NCI-H526 (cell line): ENCODE data around the gene SAMM50.

Experiments used
- DNase-seq, 2 experiments: peaks; one replicate each; lab custom pipeline; 2025; lab: John Stamatoyannopoulos, UW

The SAMM50 gene

DNA sequence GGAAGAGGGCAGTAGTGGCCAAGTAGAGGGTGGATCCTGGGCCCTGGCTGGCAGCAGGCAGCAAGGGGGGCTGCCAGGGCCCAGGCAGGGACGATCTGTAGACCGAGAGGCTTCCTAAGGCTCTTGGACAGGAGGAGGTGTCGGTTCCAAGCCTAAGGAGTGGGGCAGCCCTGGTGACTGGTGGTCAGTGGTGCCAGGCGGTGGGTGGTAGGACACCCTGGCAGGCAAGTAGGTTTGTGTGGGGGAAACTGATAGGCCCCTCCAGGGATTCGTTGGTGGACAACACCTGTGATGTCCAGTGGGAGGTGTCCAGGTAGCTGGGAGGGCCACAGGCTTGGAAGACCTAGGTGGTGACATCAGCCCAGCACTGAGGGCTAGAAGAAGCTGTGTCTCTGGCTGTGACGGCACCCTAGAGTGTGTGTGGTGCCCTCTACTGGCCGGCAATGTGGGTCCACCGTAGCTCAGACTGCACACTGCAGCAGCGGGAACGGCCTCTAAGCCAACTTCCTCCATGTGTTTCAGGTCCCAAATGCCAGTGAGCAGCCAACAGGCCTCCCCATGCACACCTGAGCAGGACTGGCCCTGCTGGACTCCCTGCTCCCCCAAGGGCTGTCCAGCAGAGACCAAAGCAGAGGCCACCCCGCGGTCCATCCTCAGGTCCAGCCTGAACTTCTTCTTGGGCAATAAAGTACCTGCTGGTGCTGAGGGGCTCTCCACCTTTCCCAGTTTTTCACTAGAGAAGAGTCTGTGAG lies 9.4 kb upstream of the SAMM50 start:
- peak in 1 of 2 experiments; percentile 74 for DNase-seq

DNA sequence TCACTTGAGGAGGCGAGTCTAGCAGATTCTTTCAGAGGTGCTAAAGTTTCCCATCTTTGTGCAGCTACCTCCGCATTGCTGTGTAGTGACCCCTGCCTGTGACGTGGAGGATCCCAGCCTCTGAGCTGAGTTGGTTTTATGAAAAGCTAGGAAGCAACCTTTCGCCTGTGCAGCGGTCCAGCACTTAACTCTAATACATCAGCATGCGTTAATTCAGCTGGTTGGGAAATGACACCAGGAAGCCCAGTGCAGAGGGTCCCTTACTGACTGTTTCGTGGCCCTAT lies 8.9 kb upstream of the SAMM50 start:
- DNase-seq: no peak

DNA sequence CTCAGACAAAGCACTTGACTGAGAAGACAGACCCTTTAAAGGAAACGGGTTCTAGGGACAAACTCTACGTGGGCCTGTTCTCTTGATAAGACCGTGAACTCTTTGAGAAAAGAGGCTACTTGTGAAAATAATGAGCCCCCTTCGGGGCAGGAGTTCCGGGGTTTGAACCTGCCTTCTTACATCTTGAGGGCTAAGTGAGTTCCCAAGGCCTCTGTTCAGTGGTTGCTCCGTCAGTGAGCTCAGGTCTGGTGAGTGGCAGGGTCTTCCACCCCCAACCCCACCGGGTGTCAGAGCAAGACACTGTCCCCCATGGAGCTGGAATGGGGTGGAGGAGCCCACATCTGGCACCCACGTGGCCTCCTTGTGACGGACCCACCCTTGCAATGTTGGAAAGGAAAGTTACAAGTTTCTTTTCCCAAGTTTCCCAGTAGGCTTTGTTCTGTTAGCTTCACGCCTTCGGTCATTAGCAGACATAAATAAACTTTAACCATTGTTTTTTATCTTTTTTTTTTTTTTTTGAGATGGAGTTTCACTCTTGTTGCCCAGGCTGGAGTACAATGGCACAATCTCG lies 6.3 kb upstream of the SAMM50 start:
- no peak for DNase-seq

DNA sequence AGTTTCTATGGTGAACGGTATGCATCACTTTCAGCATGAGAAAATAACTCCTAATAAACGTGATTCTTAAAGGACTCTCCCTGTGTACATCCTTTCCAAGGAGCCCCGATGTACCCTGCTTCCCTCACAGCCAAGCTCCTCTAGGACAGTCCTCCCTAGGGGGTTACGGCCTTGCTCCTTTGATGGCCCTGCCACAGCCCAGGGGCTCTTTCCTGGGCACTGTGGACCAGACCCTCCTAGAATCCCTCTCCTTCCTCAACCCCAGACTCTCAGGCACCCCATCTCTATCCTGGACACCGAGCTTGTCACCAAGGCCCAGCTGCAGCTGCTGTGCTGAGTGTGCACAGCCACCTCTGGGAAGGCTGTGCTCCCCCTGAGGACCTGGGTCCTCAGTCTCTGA lies 3.9 kb upstream of the SAMM50 start:
- DNase-seq: no peak

DNA sequence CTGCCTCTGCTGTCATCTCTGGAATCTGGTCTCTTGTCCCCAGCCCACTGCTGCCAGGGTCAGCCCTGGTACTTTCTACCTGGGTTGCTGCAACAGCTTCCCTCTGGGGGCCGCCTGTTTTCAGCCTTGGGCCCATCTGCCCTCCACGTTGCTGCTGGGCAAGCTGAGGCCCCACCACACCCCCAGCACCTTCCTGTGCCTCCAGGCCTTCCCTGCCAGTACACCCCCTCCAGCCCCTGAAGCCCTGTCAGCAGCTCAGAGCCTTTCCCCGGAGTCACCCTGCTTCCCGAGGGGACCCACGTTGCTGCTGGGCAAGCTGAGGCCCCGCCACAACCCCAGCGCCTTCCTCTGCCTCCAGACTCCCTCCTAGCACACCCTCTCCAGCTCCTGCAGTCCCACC lies 3.3 kb upstream of the SAMM50 start:
- DNase-seq: no peak

DNA sequence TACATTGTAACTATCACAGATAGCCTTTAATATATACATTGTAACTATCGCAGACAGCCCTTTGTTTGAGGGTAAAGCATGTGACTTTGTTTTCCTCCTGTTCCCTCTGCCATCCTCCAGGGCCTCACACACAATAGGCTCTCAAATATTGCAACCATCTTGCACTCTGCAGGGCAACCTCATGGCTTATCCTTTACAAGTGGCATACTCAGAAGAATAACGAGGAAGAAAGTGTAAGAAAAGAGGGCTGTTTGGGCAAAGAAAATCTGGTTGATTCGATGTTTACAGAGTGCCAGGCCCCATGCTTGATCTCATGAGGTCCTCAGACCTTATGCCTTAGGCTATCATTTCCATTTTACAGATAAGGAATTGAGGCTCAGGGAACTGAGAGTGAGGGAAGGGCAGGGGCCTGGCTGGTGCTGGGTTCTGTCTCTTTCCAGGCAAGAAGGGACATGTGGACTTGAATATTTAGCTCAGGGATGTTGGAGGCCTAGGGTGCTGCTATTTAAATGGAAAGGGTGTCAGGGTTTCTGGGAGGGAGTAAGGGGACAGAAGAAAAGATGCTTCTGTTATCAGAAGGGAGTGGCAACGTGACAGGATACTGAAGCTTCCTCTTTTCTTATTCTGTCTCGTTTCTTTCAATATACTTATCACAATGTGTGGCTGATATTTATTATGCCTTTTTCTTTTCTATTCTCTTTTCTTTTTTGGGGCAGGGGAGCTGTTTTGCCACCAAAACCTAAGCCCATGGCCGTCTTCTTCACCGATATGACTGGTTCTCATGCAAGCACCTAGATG lies 1.1 kb upstream of the SAMM50 start:
- DNase-seq: no peak

DNA sequence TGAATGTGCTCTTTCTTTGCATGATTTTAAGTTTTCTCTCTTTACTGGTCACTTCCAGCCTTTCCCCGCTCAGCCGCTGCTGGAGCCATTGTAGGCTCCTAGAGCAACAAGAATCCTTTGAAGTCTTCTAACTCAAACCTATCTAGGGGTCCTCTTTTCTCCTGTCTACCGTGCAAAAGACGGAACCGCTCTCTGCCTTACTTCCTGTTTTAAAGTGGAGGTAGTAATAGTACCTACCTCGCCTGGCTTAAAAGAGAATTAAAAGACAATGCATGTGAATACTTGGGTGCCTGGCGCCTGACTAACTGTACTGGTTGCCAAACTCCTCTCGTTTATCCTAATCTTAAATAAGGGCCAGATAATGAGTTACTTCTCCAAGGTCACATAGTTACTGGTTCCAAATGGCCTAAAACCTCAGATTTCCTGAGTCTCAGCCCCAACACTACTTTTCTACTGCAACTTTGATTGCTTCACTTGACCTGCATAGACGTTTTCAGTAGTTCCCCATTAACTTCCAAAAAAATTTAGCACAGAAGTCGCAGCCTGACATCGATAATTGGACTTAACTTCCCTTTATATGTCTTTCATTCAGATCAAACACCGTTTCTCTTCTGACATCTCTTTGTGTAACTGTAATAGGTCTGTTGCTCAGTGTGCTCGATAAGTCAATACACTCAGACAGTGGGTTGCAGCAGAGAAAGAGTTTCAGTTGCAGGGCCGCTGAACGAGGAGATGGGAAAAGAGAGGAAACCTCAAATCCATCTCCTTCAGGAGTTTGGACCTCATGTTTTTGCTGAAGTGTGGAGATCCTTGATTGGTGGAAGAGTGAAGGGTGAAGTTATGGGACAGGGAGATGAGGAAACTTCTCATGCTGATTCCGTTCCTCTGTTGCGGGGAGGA lies 891 bp downstream of the SAMM50 start:
- no peak for DNase-seq

DNA sequence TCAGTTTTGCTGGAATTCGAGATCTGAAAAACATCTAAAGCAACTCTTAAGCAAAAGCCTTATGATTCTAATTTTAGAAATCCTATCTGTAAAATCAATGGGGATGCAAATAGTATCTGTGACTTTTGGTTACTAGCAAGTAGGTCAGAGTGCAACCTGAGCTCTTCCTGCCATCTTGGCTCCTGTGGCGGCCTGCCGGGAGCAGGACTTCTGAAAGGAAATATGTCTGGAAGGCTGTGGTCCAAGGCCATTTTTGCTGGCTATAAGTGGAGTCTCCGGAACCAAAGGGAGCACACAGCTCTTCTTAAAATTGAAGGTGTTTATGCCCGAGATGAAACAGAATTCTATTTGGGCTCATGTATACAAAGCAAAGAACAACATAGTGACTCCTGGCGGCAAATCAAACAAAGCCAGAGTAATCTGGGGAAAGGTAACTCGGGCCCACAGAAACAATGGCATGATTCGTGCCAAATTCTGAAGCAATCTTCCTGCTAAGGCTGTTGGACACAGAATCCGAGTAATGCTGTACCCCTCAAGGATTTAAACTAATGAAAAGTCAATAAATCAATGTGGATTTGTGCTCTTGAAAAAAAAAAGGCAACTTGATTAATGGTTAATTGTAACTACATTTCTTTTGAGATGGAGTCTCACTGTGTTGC lies 1.7 kb downstream of the SAMM50 start:
- DNase-seq: no peak

DNA sequence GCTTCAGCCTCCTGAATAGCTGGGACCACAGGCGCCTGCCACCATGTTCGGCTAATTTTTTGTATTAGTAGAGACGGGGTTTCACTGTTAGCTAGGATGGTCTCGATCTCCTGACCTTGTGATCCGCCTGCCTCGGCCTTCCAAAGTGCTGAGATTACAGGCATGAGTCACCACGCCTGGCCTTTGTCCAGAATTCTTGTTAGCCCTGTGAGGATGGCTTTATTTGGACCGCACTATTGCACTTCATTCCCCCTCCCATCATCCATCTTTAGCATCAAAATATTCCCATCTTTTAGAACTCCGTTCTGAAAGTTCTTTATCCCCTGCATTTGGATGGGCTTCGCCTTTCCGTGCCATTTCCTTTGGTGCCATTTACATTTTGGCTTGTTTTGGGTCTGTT lies 2.6 kb downstream of the SAMM50 start:
- DNase-seq: no peak

DNA sequence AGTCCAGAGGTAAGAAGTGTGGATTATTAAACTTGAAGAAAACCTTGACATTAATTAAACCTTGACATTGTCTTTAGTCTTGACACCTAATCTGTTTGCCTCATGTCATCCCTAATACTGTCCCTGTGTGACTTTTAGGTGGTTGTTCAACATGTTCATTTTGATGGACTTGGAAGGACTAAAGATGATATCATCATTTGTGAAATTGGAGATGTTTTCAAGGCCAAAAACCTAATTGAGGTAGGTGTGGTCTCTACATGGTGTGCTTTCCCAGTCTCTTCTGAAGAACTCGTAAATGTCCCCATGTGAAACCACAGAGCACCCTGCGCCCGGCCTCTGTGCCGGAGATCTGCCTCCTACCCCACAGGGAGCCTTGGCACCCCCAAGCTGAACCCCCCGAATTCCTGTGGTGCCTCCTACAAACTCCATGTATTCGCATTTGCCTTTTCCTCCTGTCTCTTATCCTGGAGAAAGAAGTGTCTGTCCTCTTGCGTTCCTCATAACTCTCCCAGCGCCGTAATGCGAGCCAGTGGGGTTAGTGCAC lies 9.1 kb downstream of the SAMM50 start:
- no peak for DNase-seq

DNA sequence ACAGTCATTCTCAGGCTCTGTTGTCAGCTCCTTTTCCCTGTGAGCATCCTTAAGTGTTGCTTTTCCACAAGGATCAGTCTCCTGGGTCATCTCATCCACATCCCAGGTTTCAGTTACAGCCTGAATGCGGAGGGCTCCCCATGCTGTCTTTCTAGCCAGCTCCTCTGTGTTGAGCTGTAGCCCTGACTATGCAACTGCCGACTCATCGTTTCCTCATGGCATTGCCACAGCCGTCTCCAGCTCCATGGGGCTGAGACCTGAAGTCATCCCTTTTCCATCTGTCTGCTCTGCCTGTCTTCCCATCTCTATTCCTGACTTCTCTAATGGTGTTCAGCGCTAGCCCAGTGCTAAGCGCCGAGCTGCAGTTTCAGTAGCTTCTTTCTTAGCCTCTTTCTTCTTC lies 11.8 kb downstream of the SAMM50 start:
- no peak for DNase-seq

DNA sequence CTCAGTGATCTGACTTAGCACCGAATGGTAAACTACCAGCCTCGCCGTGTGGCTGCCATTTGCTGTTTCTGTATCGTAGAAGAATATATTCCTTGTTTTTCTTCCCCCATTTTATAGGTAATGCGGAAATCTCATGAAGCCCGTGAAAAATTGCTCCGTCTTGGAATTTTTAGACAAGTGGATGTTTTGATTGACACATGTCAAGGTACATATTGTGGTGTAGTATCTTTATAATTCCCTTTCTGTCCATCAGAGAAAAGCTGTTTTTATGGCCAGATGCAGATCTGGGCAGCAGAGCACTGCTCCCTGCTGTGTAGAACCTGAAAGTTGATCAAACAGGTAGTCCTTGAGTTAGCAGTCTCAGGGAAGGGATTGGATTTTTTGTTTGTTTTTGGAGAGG lies 13.4 kb downstream of the SAMM50 start:
- no peak for DNase-seq

DNA sequence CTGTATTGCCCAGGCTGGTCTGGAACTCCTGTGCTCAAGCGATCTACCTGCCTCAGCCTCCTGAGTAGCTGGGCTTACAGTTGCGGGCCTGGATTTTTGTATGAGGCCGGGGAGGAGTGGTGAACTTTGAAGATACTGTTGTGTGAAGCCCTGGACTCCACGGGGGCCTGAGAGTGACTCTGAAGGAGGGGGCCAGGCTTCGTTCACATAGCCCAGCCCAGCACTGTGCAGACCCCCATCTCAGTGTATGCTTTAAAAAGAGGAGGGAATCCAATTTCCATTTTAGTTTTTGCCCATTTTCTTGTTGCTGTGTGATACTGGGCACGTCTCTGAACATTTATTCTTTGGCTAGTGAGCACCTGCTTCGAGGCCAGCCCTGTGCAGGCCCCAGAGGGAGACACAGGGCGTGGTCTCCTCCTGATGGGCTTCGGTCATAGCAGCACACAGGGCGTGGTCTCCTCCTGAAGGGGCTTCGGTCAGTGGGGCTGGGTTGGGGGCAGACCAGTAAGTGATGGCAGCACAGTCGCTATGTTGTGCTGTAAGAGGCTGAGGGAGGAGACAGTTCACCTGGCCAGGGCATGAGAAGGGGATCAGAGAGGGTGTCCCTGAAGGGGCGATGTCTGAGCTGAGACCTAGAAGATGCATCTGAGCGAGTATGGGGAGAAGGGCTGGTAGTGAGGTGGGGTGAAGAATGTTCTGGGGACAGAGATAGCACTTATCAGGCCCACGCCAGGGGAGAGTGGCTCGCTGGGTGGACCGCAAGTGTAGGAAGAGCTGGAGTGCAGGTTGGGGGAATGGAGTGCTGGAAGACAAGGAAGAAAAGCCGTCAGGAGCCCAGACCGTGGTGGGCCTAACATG lies 14.0 kb downstream of the SAMM50 start:
- DNase-seq: no peak

DNA sequence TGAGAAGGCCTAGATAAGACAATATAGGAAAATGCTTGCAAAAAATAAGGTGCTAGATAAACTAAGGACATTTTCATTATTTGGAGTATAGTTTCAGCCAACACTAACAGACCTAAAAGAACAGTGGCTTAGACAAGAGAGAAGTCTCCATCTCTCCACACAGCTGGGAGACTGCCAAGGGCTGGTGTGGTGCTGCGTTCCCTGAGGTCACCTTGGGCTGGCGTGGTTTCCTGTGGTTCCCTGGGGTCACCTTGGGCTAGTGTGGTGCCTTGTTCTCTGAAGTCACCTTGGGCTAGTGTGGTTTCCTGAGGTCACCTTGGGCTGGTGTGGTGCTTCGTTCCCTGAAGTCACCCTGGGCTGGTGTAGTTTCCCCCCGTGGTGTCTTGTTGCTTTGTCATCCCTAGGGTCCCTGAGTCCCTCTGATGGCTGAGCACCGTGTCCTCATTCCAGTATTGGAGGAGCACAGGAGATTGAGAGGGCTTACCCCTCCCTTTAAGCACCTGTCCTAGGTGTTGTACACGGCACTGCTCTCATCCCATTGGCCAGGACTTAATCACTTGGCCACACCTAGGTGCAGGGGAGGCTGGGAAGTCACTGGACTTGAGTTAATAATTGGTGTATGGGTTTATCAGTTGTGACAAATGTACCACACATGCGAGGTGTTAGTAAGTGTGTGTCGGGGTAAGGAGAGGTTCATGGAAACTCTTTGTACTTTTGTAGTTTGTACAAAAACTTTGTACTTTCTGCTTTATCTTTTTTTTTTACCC lies 14.9 kb downstream of the SAMM50 start:
- no peak for DNase-seq

DNA sequence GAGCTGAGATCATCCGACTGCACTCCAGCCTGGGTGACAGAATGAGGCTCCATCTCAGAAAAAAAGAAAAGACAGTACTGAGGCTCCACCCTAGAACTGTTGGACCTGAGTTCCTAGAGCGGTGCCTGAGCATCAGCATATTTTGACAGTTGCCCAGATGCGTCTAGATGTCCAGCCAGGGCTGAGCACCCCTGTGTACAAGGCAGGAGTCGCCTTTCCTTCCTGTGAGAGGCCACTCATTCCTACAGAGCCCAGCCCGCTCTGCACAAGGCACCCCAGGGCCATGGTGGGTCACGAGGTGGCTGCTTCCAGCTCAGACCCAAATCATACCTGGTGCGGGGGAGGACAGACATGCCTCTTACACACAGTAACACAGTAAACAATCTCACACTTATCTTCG lies 15.9 kb downstream of the SAMM50 start:
- no peak for DNase-seq

DNA sequence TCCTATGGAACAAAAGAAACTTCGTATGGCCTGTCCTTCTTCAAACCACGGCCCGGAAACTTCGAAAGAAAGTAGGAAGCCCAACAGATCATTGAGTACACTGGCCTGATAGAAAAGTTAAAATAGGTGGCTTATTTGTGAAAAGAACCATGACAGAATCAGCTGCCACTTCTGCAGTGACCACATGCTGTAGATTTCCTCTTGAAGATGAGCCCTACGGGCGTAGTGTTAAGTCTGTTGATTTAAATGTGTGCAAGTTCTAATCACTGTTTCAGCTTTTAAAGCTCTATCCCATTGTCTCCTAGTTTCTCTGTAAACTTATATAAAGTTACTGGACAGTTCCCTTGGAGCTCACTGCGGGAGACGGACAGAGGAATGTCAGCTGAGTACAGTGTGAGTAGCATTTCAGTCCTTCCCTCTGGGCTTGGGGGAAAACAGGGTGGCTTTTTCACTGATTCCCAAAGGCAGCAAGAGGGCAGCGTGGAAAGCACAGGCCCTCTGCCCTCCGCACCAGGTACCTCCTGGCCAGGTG lies 17.8 kb downstream of the SAMM50 start:
- no peak for DNase-seq

DNA sequence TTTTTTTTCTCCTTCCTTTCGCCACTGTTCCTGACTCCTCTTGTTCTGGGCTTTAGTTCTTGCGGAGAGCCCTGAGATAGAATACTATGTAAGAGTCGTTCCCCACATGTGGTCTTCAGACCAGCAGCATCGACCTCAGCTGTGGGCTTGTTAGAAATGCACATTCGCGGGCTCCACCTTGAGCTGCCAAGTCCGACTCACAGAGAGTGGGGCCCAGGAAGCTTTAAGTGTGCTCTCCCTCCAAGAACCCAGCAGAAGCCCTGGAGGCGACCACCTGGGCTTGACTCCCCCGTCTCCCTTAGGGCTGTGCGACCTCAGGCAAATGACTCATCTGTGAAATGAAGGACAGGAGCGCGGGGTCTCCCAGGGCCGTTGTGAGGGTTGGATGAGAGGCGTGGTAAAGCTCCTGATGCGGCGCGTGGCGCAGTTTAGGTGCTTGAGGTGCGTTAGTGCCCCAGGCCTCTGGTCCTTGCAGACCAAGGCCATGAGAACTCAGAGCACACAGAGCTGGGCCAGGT lies 18.8 kb downstream of the SAMM50 start:
- DNase-seq: no peak

DNA sequence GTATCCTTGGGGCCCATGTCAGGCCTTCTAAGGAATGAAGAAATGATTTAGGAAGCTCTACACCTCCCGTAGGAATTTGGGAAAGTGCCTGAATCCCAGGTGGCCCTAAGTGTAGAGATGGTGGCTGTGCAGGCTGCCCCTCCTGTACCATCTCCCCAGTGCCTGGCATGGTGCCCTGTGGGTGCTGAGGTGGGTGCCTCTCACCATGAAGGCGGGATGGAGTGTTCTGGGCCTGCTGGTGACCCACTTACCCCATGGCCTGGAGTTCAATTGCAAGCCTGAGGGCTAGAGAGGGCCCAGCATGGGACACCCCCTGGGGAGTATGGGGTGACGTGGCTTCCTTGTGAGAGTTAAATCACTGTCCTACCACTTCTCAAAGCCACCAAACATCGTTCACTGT lies 19.8 kb downstream of the SAMM50 start:
- DNase-seq: no peak
